HG02623 (cell line): ENCODE measurements around the gene FLII.
A peak's percentile ranks its signal among the peaks of the same experiment; 100 is the strongest.

ENCODE experiments used
- ATAC-seq: cut with Tn5 transposase; IDR thresholded peaks from one replicate; pipeline ENCODE4 v1.9.1; 2021; ENCODE audit warnings: moderate library complexity; ENCODE audit not compliant: unreplicated experiment

Gene FLII

GRCh38 chr17:18260332-18261145, 2.0 kb upstream of the FLII start, which contains the start of gene MIEF2:
TSS of gene MIEF2 (plus strand) at chr17:18260662. CDS start at chr17:18262721, 2,059 bp downstream.
- peak; percentile 76 for ATAC-seq

GRCh38 chr17:18259621-18260331, 1.2 kb upstream of the FLII start:
- peak; percentile 3 for ATAC-seq

GRCh38 chr17:18257982-18258355, 569 bp downstream of the FLII start:
- ATAC-seq: no peak

- no peak for ATAC-seq
These were observed 1.1 kb downstream of the FLII start for GRCh38 chr17:18257268-18257981.

GRCh38 chr17:18256776-18257175, 1.8 kb downstream of the FLII start:
- ATAC-seq: no peak

- ATAC-seq: no peak
These were observed 2.2 kb downstream of the FLII start for GRCh38 chr17:18256351-18256750.

GRCh38 chr17:18254888-18255649, 3.5 kb downstream of the FLII start:
- no peak for ATAC-seq

GRCh38 chr17:18253947-18254821, 4.4 kb downstream of the FLII start:
- no peak for ATAC-seq

GRCh38 chr17:18253187-18253884, 5.2 kb downstream of the FLII start:
- ATAC-seq: no peak

- no peak for ATAC-seq
These were observed 6.4 kb downstream of the FLII start for GRCh38 chr17:18252160-18252559.

- no peak for ATAC-seq
These were observed 7.3 kb downstream of the FLII start for GRCh38 chr17:18251204-18251603.

GRCh38 chr17:18250708-18251107, 7.8 kb downstream of the FLII start:
- no peak for ATAC-seq

GRCh38 chr17:18250259-18250658, 8.3 kb downstream of the FLII start:
- no peak for ATAC-seq

- ATAC-seq: no peak
These were observed 9.7 kb downstream of the FLII start for GRCh38 chr17:18248811-18249210.

GRCh38 chr17:18248300-18248731, 10.2 kb downstream of the FLII start:
- no peak for ATAC-seq

- no peak for ATAC-seq
These were observed 10.9 kb downstream of the FLII start for GRCh38 chr17:18247613-18248001.

GRCh38 chr17:18246880-18247612, 11.5 kb downstream of the FLII start:
- no peak for ATAC-seq

- ATAC-seq: no peak
These were observed 12.3 kb downstream of the FLII start for GRCh38 chr17:18246109-18246725.
